Suppressor macrophage treated with lipopolysaccharide for 4 hours (primary cell): ENCODE results near the gene UGT3A2.

ENCODE experiments used
- DNase-seq: peaks from one replicate; pipeline ENCODE4 v3.0.0-alpha.2; 2020

Gene UGT3A2, protein sequence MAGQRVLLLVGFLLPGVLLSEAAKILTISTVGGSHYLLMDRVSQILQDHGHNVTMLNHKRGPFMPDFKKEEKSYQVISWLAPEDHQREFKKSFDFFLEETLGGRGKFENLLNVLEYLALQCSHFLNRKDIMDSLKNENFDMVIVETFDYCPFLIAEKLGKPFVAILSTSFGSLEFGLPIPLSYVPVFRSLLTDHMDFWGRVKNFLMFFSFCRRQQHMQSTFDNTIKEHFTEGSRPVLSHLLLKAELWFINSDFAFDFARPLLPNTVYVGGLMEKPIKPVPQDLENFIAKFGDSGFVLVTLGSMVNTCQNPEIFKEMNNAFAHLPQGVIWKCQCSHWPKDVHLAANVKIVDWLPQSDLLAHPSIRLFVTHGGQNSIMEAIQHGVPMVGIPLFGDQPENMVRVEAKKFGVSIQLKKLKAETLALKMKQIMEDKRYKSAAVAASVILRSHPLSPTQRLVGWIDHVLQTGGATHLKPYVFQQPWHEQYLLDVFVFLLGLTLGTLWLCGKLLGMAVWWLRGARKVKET

GRCh38 chr5:36066540-36067210 is at the start of gene UGT3A2:
TSS of gene UGT3A2 (minus strand) at chr5:36066882. CDS start at chr5:36066789, 93 bp downstream.
- no peak for DNase-seq

- DNase-seq: no peak
These were observed 44.6 kb upstream of the UGT3A2 start for GRCh38 chr5:36111238-36111637.

DNA sequence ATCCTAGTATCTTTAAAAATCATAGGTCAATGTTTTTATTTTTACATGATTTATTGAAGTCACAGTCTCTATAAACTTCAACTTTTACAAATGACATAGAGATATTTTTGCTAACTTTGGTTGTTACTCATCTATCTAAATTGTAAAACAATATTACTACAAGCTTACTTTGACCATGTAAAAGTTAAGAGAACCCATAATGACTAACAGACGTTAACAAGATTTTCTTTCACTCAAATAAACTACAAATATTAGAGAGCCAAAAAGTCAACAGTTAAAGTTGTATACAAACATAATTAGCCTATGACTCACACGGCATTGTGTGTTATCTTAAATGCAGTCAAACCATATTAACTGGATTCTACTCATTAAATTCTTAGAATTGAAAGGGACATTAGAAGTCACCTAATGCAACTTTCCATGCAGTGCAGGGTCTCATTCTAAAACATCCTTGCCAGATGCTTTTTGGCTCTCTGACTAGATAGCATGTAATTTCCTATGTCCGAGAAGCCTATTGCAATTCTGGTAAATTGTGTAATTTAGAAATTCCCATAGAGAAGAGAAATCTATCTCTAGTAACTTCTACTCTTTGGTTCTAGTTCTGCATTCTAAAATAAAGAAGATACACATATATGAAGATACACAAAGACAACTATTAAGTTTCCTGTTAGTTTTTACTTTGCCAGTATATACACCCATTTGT is 42.2 kb upstream of the UGT3A2 start:
- DNase-seq: peak; percentile 62

- DNase-seq: no peak
These were observed 39.1 kb upstream of the UGT3A2 start for GRCh38 chr5:36105819-36106218.

DNA sequence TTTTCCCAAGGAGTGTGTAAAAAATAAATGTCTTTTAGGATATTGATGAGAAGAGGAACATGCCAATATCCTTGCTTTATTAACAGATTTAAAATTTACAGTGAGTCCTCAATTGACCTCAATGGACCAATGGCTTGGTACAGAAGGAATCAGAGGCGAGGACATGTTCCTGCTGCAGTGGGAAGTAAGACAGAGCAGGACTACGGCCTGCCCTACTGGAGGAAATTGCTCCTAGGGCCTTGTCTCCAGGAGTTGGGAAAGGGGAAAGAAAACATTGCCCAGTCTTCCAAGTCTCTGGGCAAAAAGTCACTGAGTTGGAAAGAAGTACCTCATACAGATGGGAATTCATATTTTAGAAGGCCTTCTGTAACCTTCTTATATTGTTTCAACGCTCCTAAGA is 33.1 kb upstream of the UGT3A2 start:
- DNase-seq: no peak

GRCh38 chr5:36096486-36096885 is 29.8 kb upstream of the UGT3A2 start:
- no peak for DNase-seq

GRCh38 chr5:36089989-36090388 is 23.3 kb upstream of the UGT3A2 start:
- peak; percentile 39 for DNase-seq

DNA sequence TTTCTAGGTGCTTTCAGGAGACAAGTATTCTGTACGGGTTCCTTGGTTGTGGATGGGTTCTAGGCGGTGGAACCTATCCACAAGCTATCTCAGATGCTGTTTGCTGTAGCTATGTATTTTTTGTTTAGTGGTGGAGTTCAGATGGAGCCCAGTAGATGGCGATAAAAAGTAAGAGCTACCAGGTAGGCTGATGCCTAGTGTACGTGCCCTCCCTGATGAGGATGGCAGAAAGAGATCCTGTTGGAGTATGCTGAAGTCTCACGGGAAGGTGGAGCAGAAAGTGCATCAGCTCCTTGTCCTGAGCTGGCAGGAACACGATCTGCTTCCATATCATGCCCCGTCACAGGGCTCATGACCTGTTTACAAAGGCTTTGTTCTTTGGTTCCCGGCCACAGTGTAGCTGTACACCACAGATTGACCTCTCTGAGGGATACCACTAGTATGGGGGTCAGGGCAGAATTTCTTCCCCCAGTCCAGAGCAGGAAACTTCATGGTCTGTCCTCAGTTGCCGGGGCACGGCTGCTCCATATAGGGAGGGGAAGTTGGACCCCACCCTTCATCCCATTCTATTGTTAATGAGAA is 12.6 kb upstream of the UGT3A2 start:
- DNase-seq: peak; percentile 41

DNA sequence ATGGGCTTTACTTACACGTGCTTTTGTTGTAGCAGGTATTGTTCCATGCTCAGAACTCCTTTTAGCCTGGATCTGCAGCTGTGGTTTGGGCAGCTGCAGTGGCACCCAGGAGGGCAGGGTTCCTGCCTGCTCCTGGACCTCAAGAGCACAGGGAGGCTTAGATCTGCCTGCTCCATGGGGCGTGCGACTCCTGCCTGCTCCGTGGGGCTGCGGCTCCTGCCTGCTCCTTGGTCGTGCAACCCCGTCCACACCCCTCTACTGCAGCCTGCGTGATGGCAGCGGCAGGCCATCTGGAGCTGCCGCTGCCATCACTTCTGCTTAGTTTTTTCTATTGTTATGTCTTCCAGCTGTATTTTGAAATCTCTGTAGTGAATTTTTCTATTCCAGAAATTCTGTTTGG is 11.7 kb upstream of the UGT3A2 start:
- no peak for DNase-seq

DNA sequence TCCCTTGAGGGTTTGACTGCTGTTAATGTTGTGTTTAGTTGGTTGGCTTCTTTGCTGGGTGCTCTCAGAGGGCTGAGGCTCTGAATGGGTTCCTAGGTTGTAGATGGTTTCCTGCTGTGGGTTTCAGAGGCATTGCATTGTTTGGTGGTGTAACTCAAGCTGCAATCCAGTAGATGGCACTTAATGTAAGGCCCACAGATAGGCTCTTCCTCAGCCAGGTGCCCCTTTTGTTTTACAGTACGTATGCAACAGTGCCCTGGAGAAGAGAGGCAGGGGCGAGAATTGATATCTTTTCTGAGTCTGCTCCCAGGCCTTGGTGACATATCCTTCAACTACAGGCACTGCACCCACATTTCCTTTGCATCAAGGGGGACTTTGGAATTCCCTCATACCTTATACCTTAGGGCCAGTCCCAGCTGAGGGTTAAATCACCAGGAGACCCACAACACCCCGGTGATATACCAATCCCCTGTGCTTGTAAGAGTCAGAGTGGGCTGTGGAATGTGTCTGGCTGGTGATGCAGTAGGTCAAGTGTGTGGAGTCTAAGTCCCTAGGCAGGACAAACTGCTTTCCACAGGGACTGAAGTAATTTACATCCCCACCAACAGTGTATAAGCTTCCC is 7.0 kb upstream of the UGT3A2 start:
- DNase-seq: no peak

DNA sequence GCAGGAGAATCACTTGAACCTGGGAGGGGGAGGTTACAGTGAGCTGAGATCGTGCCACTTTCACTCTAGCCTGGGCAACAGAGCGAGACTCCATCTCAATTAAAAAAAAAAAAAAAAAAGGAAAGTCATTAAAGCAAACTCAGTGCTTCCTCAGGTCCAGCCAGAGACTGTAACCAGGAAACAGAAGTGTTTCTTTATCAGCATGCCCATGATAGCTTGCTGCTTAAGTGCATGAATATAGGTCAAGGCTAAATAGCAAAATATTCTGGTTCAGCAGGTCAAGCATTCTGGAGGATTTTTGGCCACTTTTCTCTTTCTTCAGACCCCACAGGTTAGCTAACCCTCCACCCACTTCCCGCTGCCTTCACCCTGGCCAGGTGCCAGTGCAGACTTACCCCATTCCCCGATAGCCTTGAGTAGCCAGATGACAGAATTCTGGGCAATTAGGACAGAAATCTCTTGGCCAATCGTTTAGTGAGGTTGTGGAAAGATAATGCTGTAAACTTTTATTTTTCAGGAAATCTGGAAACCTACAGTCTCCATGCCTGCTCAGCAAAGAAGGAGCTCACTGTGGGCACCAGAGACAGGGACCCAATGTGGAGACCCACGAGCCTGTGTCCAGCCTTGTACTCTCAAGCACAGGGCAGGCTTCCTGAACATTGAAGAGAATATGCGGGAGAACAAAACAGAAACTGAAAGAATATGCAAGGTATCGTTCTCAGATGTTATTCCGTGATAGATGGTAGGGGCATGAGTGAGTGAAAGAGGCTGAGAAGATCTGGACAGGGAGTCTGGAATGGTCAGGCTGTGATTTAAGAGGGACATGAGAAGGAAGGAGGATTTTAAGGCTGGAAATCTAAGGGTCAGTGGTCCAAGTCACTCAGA is 4.2 kb upstream of the UGT3A2 start:
- DNase-seq: peak; percentile 24

- no peak for DNase-seq
These were observed 2.1 kb upstream of the UGT3A2 start for GRCh38 chr5:36068751-36069281.

DNA sequence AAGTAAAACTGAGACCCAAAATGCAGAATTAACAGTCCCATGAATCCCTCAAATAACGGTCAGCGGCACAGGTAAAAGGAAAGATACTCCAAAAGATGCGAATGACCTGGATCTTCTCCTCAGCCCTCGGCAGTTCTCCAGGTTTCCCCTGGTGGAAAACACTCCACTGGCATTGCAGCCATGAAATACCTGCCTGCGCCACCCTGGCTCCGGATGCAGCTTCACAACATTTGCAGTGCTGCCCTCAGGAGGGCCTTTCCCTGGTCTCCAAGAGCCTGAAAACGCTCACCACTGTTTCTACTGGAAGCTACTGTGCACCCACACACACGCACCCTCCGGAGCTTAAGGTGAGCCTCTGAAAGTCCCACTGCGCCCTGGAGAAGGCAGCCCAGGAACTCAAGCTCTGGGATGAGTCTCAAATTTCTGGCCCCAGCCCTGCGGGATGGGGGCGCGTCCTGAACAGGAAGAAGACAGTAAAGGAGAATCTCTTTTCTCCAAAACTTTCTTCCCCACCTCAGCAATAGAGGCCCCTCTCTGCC is 612 bp downstream of the UGT3A2 start:
- DNase-seq: no peak

DNA sequence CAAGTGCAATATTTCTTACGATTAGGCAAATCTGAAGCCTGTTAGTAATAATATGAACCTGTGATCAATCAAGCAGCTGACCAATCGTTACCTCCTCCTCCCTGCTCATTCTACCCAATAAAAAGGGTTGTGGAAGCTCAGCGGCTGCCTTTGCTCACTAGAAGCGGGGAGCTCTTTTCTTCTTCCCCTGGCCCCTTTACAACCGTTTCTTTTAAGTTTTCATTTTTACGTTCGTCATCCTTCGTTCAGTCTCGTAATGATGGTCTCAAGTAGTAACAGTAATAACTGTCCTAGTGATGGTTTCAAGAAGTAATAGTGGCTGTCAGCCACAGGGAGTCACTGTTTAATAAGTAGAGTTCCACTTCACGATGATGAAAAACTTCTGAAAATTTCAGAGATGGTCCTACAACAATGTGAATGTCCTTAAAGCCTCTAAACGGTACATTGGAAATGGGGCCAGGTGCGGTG is 6.2 kb downstream of the UGT3A2 start:
- no peak for DNase-seq

DNA sequence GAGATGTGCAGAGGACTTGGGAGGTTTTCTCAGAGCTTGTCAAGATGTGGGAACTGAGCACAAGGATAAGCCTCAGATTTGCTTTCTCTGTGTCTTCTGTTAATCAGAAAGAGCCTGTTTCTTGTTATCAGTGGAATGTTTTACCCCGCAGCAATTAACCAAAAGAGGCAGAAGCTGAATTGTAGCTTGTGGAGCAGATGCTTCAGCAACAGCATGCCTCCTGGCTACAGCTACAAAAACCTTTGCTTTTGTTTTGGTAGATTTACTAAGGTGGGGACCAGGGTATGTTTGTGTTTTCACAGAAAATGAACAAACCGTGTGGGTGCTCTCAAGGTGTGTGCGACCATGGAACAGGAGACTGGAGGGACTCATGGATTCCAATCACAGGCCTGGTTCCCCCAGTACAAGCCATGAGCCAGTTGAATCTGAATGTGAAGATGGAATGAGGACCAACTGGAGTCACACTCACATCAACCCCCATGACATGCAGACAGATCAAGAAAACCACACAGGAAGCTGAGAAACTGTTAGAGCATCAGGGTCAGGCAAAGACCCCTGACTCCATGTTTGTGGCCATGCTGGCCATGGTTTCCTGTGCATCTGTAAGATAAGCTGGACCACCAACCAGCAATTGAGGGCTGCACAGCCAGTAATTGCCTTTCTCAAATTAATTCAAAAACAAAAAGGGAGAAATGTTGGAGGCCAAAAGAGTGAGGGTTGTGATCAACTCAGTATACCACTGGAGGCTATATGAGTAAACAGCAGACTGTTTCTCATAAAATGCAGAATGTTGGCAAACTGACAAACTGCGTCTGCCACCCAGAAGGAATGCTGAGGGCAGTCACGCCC is 6.9 kb downstream of the UGT3A2 start:
- no peak for DNase-seq

GRCh38 chr5:36058776-36059175 is 7.9 kb downstream of the UGT3A2 start:
- no peak for DNase-seq

DNA sequence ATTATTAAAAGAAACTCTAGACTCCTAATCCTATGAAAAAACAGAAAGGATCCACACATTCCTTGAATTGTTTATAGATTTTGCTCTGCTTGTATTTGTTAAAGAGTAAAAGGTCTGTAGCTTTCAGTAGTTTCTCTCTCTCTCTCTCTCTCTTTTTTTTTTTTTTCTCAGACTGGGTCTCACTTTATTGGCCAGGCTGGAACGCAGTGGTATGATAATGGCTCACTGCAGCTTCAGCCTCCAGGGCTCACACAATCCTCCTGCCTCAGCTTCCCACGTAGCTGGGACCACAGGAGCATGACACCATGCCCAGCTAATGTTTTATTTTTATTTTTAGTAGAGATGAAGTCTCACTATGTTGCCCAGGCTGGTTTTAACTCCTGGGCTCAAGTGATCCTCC is 9.3 kb downstream of the UGT3A2 start:
- DNase-seq: no peak

DNA sequence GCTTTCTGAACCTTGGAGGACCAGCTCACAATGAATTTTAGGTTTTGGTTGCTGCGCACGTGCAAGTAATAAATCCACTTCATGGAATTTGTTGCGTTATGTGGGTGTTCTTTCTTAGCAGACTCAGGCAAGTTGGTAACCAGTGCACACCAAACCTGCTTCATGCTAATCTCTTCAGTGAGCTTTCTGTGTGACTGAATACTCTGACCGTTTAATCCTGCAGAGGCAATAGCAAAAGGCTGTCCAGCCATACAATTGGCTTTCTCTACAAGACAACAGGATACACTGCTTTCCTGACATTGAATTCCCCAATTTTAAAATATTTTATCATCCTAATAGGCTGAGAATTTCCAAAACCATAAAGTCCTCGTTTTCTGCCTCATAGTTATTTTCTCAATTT is 10.3 kb downstream of the UGT3A2 start:
- DNase-seq: no peak

- DNase-seq: no peak
These were observed 10.7 kb downstream of the UGT3A2 start for GRCh38 chr5:36055984-36056383.

DNA sequence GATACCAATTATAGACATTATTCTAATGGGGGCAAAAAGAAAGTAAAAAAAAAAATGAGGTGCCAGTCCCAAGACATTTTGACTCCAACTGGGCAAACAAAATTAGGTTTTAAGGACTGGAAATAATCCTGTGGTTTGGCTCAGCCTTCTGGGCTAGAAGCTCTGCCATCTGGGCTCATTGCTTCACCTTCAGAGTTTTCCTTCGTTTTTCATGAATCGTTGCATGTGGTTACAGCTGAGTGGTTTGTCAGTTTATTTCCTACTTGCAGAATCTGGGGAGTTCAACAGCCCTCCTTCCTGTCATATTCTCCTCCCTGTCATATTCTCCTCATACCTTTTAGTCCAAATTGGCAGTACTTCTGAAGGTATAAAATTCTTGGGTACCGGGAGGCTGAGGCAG is 12.0 kb downstream of the UGT3A2 start:
- no peak for DNase-seq
